Activated gamma-delta T cell (primary cell): ENCODE results near the gene MAGI2.

Source experiments
- DNase-seq: peaks from one replicate; lab custom pipeline; 2025; lab: John Stamatoyannopoulos, UW

Gene MAGI2

DNA sequence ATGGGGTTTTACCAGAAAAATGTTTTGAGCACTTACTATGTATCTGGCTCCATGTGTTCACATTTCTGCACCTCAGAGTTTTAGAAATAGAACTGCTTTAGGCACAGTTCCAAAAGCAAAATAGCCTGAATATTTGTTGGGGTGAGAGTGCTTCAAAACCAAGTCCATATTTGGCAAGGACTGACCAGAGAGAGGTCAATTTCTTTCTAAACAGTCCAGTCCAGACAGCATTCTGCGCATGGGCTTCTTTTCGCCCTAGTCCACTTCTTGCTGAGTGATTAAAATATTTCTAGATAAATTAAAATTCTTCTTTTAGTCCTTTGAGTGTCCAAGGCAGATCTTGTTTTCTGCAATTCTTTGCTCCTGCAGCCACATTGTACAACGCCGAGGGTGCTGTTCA is 1227.9 kb downstream of the MAGI2 start:
- DNase-seq: no peak

DNA sequence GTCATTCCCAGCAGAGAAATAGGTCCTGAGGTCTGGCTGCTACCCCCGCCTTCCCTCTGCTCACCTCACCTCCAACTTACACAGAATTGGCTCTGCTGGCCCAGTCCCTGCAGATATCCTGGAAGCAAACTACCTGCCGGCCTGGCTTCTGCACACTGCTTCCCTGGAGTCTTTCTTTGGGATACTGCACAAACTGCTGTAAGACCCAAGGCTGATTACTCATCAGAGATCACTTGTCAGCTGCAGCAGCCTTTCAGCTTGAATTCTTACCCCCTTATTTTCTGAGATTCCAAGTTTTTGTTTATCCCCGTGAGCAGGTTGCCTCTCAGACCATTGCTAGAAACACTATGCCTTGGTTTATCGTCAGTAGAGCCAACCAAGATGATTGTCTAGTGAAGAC is 1228.5 kb downstream of the MAGI2 start:
- no peak for DNase-seq

DNA sequence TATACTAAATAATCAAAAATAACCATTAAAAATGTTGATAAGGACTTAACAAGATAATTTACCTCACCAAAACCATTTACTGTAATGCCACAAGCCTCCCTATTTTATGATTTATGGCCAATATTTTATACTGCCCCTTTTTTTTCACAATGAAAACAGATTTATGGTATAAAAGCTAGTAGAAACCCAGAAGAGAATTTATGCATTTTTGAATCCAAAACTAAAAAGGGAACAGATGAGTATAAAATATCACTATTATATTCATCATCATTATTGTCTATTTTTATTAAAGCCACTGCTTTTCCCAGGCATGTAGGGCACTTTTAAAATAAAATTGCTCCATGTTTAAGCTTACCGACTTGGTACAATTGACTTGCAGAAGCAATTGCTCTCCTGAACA is 1229.9 kb downstream of the MAGI2 start:
- DNase-seq: no peak

DNA sequence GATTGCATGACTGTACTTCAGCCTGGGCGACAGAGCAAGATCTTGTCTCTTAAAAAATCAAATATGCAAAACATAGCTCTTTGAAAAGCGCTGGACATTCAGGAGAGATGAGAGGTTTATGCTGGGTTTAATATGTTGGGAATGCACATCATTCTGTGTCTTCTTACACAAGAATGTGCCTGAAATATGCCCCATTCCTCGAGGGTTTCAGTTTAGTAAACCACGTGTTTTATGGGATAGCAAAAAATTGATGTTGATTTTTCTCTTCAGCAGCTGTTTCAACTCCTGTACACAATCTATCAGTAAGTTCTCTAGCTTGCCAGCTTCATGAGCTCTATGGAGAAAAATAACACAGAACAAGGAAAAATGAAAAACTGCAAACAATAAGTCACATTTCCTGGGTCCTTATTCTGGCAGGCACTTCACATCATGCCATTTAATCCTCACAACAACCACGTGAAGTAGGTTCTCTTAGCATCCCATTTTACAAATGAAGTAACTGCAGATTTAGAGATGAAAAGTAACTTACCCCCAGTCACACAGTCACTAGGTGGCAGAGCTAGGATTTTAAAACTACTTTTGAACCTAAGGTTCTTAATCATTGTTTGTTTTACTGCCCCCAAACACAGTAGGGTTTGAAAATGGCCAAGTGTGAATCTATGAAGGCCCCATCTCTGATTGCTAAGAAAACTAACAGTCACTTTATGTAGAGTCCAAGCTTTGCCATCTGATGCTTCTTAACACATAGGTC is 1231.3 kb downstream of the MAGI2 start:
- no peak for DNase-seq

DNA sequence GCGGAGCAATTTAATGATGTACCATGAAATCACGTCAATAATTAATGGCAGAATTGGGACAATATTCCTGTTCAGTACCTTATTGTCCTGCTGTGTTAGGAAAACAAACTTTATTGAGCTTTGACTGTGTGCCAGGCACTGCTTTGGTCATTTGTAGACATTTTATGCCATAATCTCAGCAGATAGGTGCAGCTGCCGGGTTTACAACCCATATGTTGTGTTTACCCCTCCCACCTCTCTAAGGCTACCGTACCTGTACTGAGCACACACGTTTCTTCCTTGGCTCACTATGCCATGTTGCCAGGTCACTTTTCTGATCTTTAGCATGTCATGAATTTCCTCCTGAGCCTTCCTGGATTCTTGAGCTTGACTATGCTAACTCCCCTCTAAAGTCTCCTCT is 1232.7 kb downstream of the MAGI2 start:
- no peak for DNase-seq

DNA sequence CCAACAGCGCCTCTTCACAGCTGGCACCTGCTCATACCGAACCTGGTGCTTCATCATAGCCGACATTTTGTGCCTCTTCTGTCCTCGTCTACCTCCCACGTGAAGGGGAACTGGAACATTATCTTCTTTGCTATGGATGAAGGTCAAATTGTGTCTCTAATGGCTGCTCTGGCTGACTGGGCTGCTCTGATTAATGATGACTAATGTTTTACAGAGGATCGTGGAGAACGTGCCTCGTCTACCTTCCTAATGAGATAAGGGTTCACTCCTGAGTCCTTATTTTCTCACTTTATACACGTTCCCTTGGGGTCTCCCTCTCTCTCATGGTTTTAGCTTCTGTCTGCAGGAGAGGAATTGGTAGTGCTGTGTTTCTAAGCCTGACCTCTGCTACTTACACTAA is 1234.6 kb downstream of the MAGI2 start:
- no peak for DNase-seq

DNA sequence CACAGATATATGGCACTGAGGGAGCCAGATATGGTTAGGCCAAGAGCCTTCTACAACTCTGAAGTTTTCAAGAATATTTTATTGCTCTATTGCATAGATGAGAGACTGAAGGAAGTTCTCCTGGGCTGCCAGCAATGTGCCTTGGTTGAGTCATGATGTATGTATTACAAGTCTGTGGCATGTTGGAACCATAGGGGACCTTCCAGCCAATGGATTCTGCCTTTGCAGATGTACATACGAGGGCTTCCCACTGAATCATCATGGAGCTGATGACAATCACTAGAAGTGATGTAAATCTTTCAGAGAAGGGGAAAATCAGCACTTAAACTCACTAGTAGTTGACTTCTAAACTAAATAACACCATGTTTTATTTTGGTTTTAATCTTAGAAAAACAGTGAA is 1235.4 kb downstream of the MAGI2 start:
- DNase-seq: no peak

DNA sequence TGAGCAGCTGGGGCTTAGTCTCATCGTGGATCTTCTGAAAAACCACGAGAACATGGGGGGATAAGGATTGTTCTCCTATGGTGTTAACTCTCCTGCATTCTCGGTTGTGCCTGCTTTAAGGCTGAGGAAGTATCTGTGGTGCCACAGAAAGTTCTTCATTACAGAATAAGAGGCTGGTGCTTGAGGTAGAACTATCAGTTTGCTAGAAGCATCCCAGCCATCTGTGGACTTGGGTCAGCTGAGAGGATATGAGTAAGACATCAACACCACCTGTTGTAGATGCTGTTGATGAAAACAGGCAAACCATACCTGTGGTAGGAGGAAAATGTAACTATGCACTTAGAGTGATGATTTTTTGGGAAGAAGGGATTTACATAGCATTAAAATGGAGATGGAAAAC is 1238.3 kb downstream of the MAGI2 start:
- DNase-seq: no peak

DNA sequence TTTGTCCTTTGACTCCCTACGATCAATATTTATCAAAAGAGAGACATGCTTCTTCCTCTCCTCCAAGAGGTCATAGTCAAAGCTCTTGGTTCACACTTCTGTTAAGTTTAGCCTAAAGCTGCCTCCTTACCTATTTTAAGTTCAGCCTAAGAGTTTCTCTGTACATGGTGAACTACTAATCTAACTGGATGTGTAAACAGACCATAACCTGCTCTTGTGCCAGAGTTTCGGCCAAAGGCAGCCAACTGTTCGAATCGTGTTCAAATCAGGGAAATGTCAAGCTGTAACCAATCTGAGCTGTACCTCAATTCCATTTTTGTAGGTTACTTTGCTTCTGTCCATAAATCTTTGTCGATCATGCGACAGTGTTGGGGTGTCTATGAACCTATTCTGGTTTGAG is 1240.1 kb downstream of the MAGI2 start:
- DNase-seq: no peak

DNA sequence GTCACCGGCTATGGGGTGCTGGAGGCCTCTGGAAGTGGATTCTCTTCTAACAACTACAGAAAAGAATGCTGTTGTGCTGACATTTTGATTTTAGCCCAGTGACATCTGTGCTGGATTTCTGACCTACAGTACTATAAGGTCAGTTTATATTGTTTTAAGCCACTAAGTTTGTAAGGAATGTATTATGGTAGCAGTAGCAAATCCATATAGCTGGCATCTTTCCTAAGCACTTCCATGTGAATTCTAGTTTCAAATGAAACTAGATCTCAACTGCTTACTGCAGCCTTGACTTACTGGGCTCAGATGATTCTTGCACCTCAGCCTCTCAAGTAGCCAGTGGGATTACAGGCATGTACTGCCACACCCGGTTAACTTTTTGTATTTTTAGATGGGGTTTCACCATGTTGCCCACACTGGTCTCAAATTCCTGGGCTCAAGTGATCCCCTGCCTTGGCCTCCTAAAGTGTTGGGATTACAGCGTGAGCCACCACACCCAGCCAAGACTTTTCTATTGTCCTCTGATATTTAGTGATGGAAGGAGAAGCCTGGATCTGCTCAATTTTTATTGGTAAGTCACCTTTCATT is 1240.9 kb downstream of the MAGI2 start:
- DNase-seq: no peak

DNA sequence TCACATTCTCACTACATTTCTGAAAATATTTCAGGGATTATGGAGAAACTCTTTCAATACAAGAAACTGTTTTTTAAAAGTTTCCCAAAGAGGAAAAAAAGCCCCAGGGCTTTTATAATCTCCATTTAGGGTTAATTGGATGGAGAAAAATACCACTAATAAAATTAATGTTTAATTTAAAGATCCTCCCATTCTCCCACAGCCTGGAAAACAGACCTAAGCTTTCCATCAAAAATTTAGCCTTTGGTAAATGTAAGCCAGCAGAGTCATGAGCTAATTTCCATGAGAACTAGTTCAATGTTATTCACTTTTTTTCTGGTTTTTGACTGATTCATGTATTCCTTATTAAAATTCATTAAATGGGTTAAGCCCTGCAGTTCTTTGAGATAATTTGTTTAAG is 1246.2 kb downstream of the MAGI2 start:
- no peak for DNase-seq

DNA sequence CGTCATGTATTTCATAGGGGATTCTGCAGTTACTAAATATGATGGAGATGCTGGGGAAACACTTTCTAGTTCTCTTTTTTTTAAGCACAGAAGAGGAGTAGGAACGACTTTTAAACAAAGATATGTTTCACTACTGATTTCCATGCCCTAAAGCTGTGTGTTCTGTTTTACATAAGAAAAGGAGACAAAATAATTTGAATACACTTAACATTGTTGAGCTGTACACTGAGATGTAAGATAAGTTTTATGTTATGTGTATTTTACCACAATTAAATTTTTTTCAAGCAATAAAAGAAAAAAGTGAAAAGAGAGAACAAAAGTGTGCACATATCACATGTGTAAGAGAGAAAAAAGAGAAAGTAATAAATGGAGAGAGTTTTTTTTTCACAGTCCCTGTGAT is 1246.7 kb downstream of the MAGI2 start:
- no peak for DNase-seq

DNA sequence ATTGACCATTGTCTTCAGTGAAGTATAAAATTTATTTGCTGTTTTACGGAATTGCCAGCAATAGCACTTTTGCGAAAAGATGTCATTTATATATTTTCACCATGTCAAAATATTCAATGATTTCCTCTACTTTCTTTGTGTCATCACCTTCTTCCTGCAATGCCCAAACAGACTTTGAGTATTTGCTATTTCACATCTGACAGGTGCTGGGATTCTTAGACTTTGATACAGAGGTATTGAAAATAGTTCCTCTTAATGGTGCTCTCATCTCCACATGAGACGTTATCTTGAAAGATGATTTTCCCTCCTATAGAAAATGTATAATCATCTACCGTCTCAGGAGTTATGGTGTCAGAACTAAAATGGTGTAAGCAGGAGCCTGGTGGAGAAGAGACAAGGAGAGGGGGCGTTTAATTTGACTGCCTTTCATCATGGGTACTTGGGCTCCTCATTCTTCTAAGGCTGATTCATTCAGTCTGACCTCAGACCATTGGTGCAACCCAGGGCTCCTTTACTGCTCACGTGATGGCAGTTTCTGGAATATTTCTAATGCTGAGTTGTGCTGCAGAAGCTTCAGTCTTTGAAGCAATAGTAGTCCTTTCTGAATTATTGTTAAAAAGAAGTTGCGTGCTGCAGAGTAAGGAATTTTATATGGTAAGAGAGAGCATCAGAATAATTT is 1250.3 kb downstream of the MAGI2 start:
- DNase-seq: no peak

DNA sequence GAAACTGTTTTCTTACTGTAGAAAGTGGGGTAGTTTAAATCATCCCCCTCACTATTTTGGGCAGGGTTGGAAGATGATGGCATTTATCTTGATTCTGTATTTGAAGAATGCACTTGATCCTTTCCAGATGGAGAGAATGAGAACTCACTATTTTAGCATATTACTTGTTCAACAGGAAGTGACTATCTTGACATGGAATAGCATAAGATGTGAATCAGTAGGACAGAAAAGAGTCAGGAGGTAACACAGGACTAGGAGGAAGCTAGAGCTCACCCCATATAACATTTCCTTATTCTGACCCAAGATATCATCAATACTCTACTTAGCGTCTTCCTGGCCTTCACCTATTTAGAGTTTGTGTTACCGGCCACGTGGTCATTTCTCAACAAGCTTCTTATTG is 1254.7 kb downstream of the MAGI2 start:
- DNase-seq: no peak

DNA sequence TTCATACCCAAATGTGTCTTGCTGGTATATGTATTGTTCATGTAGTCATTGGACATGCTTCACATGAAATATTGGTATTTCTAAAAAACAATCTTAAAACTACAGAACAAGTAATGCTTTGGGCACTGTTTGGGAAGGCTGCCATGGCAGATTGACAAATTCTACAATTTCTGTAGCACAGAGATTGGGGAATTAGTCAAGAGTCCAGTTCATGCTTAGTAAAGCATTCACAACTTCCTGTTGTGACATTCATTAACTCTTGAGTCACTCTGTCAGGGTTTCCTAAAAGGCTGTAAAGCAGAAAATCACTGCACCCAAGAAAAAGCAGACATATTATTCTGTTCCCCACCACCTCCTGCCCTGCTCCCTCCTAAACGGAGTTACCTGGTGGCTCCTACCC is 1256.0 kb downstream of the MAGI2 start:
- DNase-seq: no peak

DNA sequence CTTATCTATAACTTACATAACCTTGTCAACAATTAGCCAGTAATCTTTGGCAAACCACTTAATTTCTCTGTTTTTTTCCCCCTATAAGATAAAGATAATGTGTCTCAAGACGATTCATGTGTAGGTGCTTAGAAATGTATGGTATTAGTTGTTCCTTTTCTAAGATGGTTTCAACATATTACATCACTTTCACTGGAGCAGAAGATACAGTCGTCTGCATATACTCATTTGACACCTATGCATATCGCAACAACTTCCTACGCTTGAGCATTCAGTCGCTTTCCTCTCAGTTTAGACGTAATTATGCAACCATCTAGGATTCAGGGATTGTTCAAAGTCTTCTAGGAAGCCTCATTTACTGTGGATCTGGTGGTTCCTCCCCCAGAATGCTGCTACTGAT is 1258.2 kb downstream of the MAGI2 start:
- no peak for DNase-seq

DNA sequence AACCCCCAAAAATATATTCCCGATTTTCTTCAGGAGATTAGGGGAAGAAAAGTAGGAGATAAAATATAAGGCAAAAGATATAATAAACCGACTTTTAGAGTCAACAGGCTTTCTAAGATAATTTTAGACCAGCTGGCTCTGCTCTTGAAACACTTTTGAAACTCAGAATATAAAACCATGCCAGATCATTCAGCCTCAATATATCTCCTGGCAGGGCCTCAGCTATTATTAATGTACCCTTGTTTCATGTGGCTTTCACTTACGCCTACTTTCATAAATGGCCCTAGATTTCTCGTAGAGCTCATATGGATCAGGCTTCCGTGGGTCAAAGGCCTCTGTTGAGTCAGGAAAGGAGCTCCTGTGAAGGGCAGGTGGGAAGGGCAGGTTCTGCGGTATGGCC is 1258.9 kb downstream of the MAGI2 start:
- DNase-seq: no peak

DNA sequence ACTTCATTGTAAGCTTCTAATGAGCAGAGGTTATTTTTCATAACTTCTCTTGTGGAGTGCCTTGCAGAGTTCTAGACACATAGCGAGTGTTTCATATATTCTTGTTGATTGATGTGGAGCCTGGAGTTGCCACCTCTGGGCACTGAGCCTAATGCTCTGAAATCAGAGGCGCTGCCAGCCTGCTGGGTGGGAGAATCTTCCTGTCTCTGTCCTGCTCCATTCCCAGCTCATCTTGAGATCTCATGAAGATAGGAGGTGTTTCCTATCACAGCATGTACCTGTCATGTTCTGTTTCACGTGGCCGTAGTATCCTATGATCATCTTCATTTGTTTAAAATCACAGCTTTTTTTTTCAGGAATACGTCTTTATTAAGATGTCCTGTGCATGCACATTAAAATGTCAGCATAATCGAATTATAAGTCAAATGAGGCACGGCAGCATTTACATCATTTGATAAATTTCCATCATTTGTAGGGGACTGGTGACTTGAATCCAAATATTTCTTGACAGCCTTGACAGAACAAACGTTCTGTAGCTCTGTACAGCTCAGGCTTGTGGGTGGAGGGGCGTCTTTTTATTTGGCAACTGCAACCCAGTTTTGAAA is 1261.9 kb downstream of the MAGI2 start:
- DNase-seq: no peak

DNA sequence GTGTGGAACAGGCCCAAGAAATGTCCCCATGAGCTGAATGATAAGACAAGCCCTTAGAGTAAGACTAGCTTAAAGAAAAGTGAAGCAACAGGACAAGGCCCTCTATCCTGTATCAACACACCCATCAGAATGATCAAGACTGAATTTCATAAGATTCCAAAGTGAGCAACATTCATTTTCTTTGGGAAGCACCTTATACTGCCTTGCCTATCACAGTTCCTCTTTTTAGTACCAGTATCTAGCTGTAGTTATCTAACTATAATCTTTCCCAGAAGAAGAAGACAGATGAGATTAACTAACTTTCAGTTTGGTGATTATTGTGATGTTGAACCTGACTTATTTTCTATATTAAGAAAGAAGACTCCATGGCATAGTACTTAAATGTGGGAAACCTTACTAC is 1263.7 kb downstream of the MAGI2 start:
- no peak for DNase-seq

DNA sequence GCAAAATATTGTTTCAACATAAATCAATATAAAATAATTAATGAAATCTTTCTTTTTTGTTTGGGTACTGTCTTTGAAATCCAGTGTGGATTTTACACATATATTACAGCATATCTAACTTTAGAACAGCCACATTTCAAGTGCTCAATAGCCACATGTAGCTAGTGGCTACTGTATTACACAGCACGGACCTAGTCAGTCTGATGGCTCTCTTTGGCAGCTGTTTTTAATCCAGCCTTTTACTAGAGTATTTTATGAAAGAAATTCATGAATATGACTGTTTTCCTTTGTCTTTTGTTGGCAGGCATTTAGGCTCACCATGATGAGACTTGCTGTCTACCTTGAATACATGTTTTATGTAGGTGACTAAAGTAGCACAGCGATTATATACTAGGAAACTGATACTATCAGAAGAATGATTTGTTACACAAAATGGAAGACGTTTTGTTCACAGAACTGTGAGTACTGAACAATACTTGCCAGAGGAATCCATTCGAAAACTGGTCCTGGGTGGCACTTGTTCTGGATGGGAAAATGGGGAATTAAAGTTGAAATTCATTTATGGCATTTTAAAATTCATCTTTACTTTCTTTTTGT is 1268.2 kb downstream of the MAGI2 start:
- no peak for DNase-seq

DNA sequence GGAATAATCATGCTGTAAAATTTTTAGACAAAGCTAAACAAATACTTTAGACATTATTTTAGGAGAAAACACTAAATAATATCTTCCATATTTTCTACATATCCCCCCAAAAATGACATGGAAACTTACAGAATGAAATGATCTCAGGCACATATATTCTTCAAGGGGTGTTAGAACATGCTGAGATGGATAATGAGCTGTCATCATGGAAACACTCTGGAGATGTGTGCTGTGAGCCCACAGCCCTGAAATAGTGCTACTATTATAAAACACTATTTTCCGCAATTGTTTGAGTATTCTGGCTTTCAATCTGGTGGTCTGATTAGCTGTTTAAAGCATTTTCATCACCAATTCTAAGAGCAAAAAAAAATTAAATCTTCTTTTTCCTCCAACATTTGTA is 1269.2 kb downstream of the MAGI2 start:
- no peak for DNase-seq

DNA sequence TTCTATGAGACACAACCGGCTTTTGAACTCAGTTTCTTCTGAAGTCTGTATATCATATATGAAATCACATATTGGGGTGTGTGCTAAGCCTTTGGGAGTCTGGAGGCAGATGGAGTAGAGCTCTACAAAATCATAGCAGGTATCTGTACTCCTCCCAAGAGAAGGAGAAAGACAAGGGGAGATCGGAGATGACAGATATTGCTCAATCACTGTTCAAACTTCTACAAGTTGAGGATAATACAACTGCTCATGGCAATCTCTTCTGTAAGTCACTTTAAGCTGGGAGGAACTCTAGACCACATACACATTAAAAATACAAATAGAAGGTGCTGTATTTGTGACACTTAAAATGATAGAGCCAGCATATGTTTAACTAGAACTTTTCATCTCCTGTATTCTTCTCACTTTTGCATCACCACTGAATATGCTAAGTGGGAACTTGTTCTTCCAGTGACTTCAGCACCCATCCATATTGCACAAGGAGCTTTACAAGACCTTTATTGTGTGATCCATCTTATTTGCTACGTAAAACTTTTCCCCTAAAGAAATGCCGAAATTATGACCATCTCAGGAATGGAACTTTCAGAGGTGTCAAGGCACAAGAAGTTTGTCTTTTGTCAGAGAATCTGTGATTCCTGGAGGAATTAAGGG is 1273.5 kb downstream of the MAGI2 start:
- no peak for DNase-seq
